Measurements from ENCODE around the gene PCDHGB6. TPM values are rescaled to one million over a fixed set of nuclear protein-coding genes. Genes with fewer than 3 reads are reported as not detected.

The PCDHGB6 gene
- total RNA-seq, 1 experiment from 2014 or later: 0.07 TPM

Other genes with a start within 250 kb of the PCDHGB6 start
- not detected in 5 replicates for gene PCDHB7, start 235.4 kb upstream of the PCDHGB6 start, total RNA-seq (2022; extraction: Qiagen RNA extraction; ENCODE audit: low read depth)
- gene PCDHB8, start 230.2 kb upstream of the PCDHGB6 start, total RNA-seq (2022; extraction: Qiagen RNA extraction; ENCODE audit: low read depth): 0.24 to 0.39 TPM (median 0.32 TPM) in 5 replicates
- gene PCDHB16, start 225.6 kb upstream of the PCDHGB6 start, total RNA-seq (2022; extraction: Qiagen RNA extraction; ENCODE audit: low read depth): 0.05 to 0.15 TPM (median 0.06 TPM) in 4 of 5 replicates, not detected in the other
- gene PCDHB9, start 220.9 kb upstream of the PCDHGB6 start, total RNA-seq (2022; extraction: Qiagen RNA extraction; ENCODE audit: low read depth): 0.05 TPM in 1 of 5 replicates, not detected in the others
- 0.05 TPM in 2 of 5 replicates, not detected in the others for gene PCDHB10, start 215.7 kb upstream of the PCDHGB6 start, total RNA-seq (2022; extraction: Qiagen RNA extraction; ENCODE audit: low read depth)
- 0.08 to 0.12 TPM (median 0.10 TPM) in 4 of 5 replicates, not detected in the other for gene PCDHB11, start 208.4 kb upstream of the PCDHGB6 start, total RNA-seq (2022; extraction: Qiagen RNA extraction; ENCODE audit: low read depth)
- not detected in 5 replicates for gene PCDHB12, start 199.3 kb upstream of the PCDHGB6 start, total RNA-seq (2022; extraction: Qiagen RNA extraction; ENCODE audit: low read depth)
- gene PCDHB13, start 194.1 kb upstream of the PCDHGB6 start, total RNA-seq (2022; extraction: Qiagen RNA extraction; ENCODE audit: low read depth): 0.03 to 0.07 TPM (median 0.07 TPM) in 4 of 5 replicates, not detected in the other
- gene PCDHB14, start 184.7 kb upstream of the PCDHGB6 start, total RNA-seq (2022; extraction: Qiagen RNA extraction; ENCODE audit: low read depth): 0.02 to 0.13 TPM (median 0.07 TPM) in 5 replicates
- 0.05 to 0.16 TPM (median 0.09 TPM) in 3 of 5 replicates, not detected in the others for gene PCDHB15, start 162.6 kb upstream of the PCDHGB6 start, total RNA-seq (2022; extraction: Qiagen RNA extraction; ENCODE audit: low read depth)
- not detected in 5 replicates for gene SLC25A2, start 104.0 kb upstream of the PCDHGB6 start, total RNA-seq (2022; extraction: Qiagen RNA extraction; ENCODE audit: low read depth)
- 63.2 to 78.4 TPM (median 73.8 TPM) in 5 replicates for gene TAF7, start 87.2 kb upstream of the PCDHGB6 start, total RNA-seq (2022; extraction: Qiagen RNA extraction; ENCODE audit: low read depth)
- 0.29 to 0.38 TPM (median 0.32 TPM) in 5 replicates for gene PCDHGA1, start 77.5 kb upstream of the PCDHGB6 start, total RNA-seq (2022; extraction: Qiagen RNA extraction; ENCODE audit: low read depth)
- gene PCDHGA2, start 69.3 kb upstream of the PCDHGB6 start, total RNA-seq (2022; extraction: Qiagen RNA extraction; ENCODE audit: low read depth): 0.45 to 0.72 TPM (median 0.70 TPM) in 5 replicates
- not detected in 5 replicates for gene PCDHGA3, start 64.2 kb upstream of the PCDHGB6 start, total RNA-seq (2022; extraction: Qiagen RNA extraction; ENCODE audit: low read depth)
- gene PCDHGB1, start 57.9 kb upstream of the PCDHGB6 start, total RNA-seq (2022; extraction: Qiagen RNA extraction; ENCODE audit: low read depth): 1.6 to 2.1 TPM (median 1.9 TPM) in 5 replicates
- 0.07 to 0.18 TPM (median 0.14 TPM) in 5 replicates for gene PCDHGA4, start 53.0 kb upstream of the PCDHGB6 start, total RNA-seq (2022; extraction: Qiagen RNA extraction; ENCODE audit: low read depth)
- gene PCDHGB2, start 48.0 kb upstream of the PCDHGB6 start, total RNA-seq (2022; extraction: Qiagen RNA extraction; ENCODE audit: low read depth): 0.05 to 0.19 TPM (median 0.10 TPM) in 5 replicates
- 0.08 to 0.22 TPM (median 0.12 TPM) in 5 replicates for gene PCDHGA5, start 43.9 kb upstream of the PCDHGB6 start, total RNA-seq (2022; extraction: Qiagen RNA extraction; ENCODE audit: low read depth)
- gene PCDHGB3, start 37.8 kb upstream of the PCDHGB6 start, total RNA-seq (2022; extraction: Qiagen RNA extraction; ENCODE audit: low read depth): 0.16 to 0.31 TPM (median 0.22 TPM) in 5 replicates
- gene PCDHGA6, start 34.1 kb upstream of the PCDHGB6 start, total RNA-seq (2022; extraction: Qiagen RNA extraction; ENCODE audit: low read depth): 0.13 to 0.26 TPM (median 0.14 TPM) in 5 replicates
- gene PCDHGA7, start 25.3 kb upstream of the PCDHGB6 start, total RNA-seq (2022; extraction: Qiagen RNA extraction; ENCODE audit: low read depth): 0.59 to 1.1 TPM (median 0.95 TPM) in 5 replicates
- 0.74 to 1.00 TPM (median 0.79 TPM) in 5 replicates for gene PCDHGB4, start 20.3 kb upstream of the PCDHGB6 start, total RNA-seq (2022; extraction: Qiagen RNA extraction; ENCODE audit: low read depth)
- gene PCDHGA8, start 15.4 kb upstream of the PCDHGB6 start, total RNA-seq (2022; extraction: Qiagen RNA extraction; ENCODE audit: low read depth): 0.02 to 0.13 TPM (median 0.07 TPM) in 3 of 5 replicates, not detected in the others
- 1.9 to 2.7 TPM (median 2.3 TPM) in 5 replicates for gene PCDHGB5, start 10.1 kb upstream of the PCDHGB6 start, total RNA-seq (2022; extraction: Qiagen RNA extraction; ENCODE audit: low read depth)
- gene PCDHGA9, start 5.2 kb upstream of the PCDHGB6 start, total RNA-seq (2022; extraction: Qiagen RNA extraction; ENCODE audit: low read depth): 0.05 to 0.10 TPM (median 0.07 TPM) in 4 of 5 replicates, not detected in the other
- 0.02 TPM in 1 of 5 replicates, not detected in the others for gene PCDHGA10, start 5.0 kb downstream of the PCDHGB6 start, total RNA-seq (2022; extraction: Qiagen RNA extraction; ENCODE audit: low read depth)
- 0.03 to 0.06 TPM in 2 of 5 replicates, not detected in the others for gene PCDHGB7, start 9.7 kb downstream of the PCDHGB6 start, total RNA-seq (2022; extraction: Qiagen RNA extraction; ENCODE audit: low read depth)
- gene PCDHGA11, start 13.0 kb downstream of the PCDHGB6 start, total RNA-seq (2022; extraction: Qiagen RNA extraction; ENCODE audit: low read depth): 0.03 to 0.07 TPM in 2 of 5 replicates, not detected in the others
- not detected in 5 replicates for gene PCDHGA12, start 22.5 kb downstream of the PCDHGB6 start, total RNA-seq (2022; extraction: Qiagen RNA extraction; ENCODE audit: low read depth)
- gene PCDHGC3, start 67.9 kb downstream of the PCDHGB6 start, total RNA-seq (2022; extraction: Qiagen RNA extraction; ENCODE audit: low read depth): 5.4 to 6.5 TPM (median 5.8 TPM) in 5 replicates
- not detected in 5 replicates for gene PCDHGC4, start 77.0 kb downstream of the PCDHGB6 start, total RNA-seq (2022; extraction: Qiagen RNA extraction; ENCODE audit: low read depth)
- 0.05 to 0.06 TPM in 2 of 5 replicates, not detected in the others for gene PCDHGC5, start 81.1 kb downstream of the PCDHGB6 start, total RNA-seq (2022; extraction: Qiagen RNA extraction; ENCODE audit: low read depth)
- gene DIAPH1, start 211.0 kb downstream of the PCDHGB6 start, total RNA-seq (2022; extraction: Qiagen RNA extraction; ENCODE audit: low read depth): 90.1 to 106 TPM (median 102 TPM) in 5 replicates
- gene HDAC3, start 228.8 kb downstream of the PCDHGB6 start, total RNA-seq (2022; extraction: Qiagen RNA extraction; ENCODE audit: low read depth): 43.3 to 53.6 TPM (median 48.3 TPM) in 5 replicates
- gene RELL2, start 229.0 kb downstream of the PCDHGB6 start, total RNA-seq (2022; extraction: Qiagen RNA extraction; ENCODE audit: low read depth): 3.9 to 5.5 TPM (median 4.5 TPM) in 5 replicates
- gene FCHSD1, start 243.4 kb downstream of the PCDHGB6 start, total RNA-seq (2022; extraction: Qiagen RNA extraction; ENCODE audit: low read depth): 5.1 to 12.0 TPM (median 10.8 TPM) in 5 replicates

Data from A549 treated with GW870086 at 1 μM for 4 hours (cell line).